Suprapubic skin (tissue), 4 donors: ENCODE results near the gene TRMT112. TPM values are rescaled to one million over a fixed set of nuclear protein-coding genes. Genes with fewer than 3 reads are reported as not detected.

ENCODE experiments used
- DNase-seq, 2 donors: peaks; one replicate each; pipeline ENCODE4 v3.0.0-alpha.2; 2019; ENCODE audit warnings: low spot score in 2 of 2
- H3K27ac ChIP-seq: fragments of 200-600 bp; sonication (generic); one replicate; pipeline ENCODE4 v1.5.1; 2019
- H3K27me3 ChIP-seq: fragments of 200-600 bp; sonication (generic); one replicate; pipeline ENCODE4 v1.5.1; 2019
- H3K36me3 ChIP-seq: fragments of 200-600 bp; sonication (generic); one replicate; pipeline ENCODE4 v1.5.1; 2019
- H3K4me1 ChIP-seq: fragments of 200-600 bp; sonication (generic); one replicate; pipeline ENCODE4 v1.5.1; 2019
- H3K4me3 ChIP-seq: fragments of 200-600 bp; sonication (generic); one replicate; pipeline ENCODE4 v1.5.1; 2019; ENCODE audit warnings: mild to moderate bottlenecking
- H3K9me3 ChIP-seq: fragments of 200-600 bp; sonication (generic); one replicate; pipeline ENCODE4 v1.5.1; 2019
- EP300 ChIP-seq: sonication (generic); formaldehyde crosslinking; IDR thresholded peaks from one replicate; pipeline ENCODE4 v1.6.1; 2017; ENCODE audit warnings: antibody characterized with exemption
- POLR2A ChIP-seq, 2 donors: fragments of 450-650 bp; IDR thresholded peaks; one replicate each; pipeline ENCODE4 v1.6.1; 2017; ENCODE audit warnings: antibody characterized with exemption in 2 of 2, mild to moderate bottlenecking in 2 of 2, moderate library complexity in 2 of 2
- POLR2AphosphoS5 ChIP-seq, 3 donors: sonication (generic); formaldehyde crosslinking; IDR thresholded peaks; one replicate each; pipeline ENCODE4 v1.6.1; 2017; ENCODE audit warnings: antibody characterized with exemption in 3 of 3
- WGBS: methylation state at CpG from one replicate; pipeline ENCODE4 v1.1.5; 2018; 5-methylcytosine and 5-hydroxymethylcytosine counted together
- total RNA-seq, 4 donors: library from RNA; depleted of rRNA; stranded (reverse); fragments of >200 nt; gene quantifications; one replicate each; pipeline ENCODE4 v1.1.0, GENCODE V29; 2016
- TF ChIP-seq, protein P1 (sequence below), 2 donors: fragments of 200-600 bp in 1 of 2; fragments of 450-650 bp in 1 of 2; sonication (generic) in 1 of 2; IDR thresholded peaks; one replicate each; pipeline ENCODE4 v1.5.1; 2016 to 2019; ENCODE audit warnings: antibody characterized with exemption in 2 of 2, mild to moderate bottlenecking in 1 of 2, moderate library complexity in 1 of 2

TRMT112 gene
- total RNA-seq, 4 donors from 2014 or later = 170 to 332 (median 255) TPM

- TF ChIP-seq EP300 = no peak
- no peak for TF ChIP-seq POLR2A (IDR thresholded peaks at IDR 0.05)
- TF ChIP-seq, protein P1, sequence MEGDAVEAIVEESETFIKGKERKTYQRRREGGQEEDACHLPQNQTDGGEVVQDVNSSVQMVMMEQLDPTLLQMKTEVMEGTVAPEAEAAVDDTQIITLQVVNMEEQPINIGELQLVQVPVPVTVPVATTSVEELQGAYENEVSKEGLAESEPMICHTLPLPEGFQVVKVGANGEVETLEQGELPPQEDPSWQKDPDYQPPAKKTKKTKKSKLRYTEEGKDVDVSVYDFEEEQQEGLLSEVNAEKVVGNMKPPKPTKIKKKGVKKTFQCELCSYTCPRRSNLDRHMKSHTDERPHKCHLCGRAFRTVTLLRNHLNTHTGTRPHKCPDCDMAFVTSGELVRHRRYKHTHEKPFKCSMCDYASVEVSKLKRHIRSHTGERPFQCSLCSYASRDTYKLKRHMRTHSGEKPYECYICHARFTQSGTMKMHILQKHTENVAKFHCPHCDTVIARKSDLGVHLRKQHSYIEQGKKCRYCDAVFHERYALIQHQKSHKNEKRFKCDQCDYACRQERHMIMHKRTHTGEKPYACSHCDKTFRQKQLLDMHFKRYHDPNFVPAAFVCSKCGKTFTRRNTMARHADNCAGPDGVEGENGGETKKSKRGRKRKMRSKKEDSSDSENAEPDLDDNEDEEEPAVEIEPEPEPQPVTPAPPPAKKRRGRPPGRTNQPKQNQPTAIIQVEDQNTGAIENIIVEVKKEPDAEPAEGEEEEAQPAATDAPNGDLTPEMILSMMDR (IDR thresholded peaks at IDR 0.05) = no peak
- no peak for TF ChIP-seq POLR2AphosphoS5 (IDR thresholded peaks at IDR 0.05)
- Histone ChIP-seq H3K36me3 (no peaks in the 10 kb centered on the region), H3K27me3 (no peaks in the 10 kb centered on the region), H3K9me3 (no peaks in the 10 kb centered on the region), H3K27ac (no peak overlapping the region), H3K4me3 (peak overlapping the region; percentile 31), H3K4me1 (peaks cover 22% of the 10 kb centered on the region)
- no peak for DNase-seq
- WGBS = 49% methylated on average over 14 of the region's 29 CpGs
Measured at GRCh38 chr11:64342869-64343745, 25.7 kb upstream of the TRMT112 start.

DNA sequence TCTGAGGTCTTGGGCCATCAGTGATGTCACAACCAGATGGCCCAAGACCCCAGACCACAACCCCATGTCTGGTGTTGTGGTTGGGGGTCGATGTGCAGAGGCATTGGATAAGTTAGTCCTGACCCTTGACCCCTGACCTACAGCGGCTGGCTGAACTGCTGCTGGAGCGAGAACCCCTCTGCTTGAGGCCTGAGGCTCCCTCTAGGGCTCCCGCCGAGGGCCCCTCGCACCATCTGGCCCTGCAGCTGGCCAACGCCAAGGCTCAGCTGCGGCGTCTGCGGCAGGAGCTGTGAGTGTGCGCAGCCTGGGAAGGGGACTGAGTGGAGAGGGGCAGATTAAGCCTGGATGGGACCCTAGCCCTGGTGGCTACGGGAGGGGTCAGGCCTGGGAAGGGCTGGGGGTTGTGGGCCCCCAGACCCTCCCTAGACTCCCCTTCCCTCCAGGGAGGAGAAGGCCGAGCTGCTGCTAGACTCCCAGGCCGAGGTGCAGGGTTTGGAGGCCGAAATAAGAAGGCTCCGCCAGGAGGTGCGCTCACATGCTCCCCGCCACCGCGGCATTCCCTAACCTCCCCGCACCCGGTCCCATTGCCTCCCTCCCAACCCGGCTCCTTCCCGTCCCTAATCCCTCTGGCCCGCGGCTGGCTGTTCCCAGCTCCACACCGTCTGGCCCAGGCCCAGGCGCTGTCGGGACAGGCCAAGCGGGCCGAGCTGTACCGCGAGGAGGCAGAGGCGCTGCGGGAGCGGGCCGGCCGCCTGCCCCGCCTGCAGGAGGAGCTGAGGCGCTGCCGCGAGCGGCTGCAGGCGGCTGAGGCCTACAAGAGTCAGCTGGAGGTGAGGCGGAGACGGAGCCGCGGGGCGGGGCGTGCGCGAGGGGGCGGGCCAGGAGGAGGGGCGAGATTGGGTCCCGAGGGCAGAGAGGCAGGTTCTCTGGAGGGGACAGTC is 24.8 kb upstream of the TRMT112 start:
- WGBS = 9% methylated on average over 21 of the region's 55 CpGs
- TF ChIP-seq POLR2A (IDR thresholded peaks at IDR 0.05) = no peak
- TF ChIP-seq, protein P1 (IDR thresholded peaks at IDR 0.05) = peak; percentile 21 to 62

GRCh38 chr11:64341429-64341828 is 24.1 kb upstream of the TRMT112 start:
- 95% methylated on average over 4 of the region's 21 CpGs for WGBS
- Histone ChIP-seq H3K27me3 (no peaks in the 10 kb centered on the region), H3K36me3 (no peaks in the 10 kb centered on the region), H3K4me1 (peaks cover 19% of the 10 kb centered on the region), H3K27ac (no peak overlapping the region), H3K4me3 (no peak overlapping the region), H3K9me3 (no peaks in the 10 kb centered on the region)
- no peak for TF ChIP-seq EP300
- DNase-seq = no peak

More for the DNA sequence above, 24.8 kb upstream of the TRMT112 start:
- Histone ChIP-seq H3K36me3 (no peaks in the 10 kb centered on the region), H3K27ac (peak overlapping the region; percentile 53), H3K4me1 (peaks cover 19% of the 10 kb centered on the region), H3K9me3 (no peaks in the 10 kb centered on the region), H3K4me3 (peak overlapping the region; percentile 31), H3K27me3 (no peaks in the 10 kb centered on the region)
- DNase-seq = peak; percentile 90 to 92

DNA sequence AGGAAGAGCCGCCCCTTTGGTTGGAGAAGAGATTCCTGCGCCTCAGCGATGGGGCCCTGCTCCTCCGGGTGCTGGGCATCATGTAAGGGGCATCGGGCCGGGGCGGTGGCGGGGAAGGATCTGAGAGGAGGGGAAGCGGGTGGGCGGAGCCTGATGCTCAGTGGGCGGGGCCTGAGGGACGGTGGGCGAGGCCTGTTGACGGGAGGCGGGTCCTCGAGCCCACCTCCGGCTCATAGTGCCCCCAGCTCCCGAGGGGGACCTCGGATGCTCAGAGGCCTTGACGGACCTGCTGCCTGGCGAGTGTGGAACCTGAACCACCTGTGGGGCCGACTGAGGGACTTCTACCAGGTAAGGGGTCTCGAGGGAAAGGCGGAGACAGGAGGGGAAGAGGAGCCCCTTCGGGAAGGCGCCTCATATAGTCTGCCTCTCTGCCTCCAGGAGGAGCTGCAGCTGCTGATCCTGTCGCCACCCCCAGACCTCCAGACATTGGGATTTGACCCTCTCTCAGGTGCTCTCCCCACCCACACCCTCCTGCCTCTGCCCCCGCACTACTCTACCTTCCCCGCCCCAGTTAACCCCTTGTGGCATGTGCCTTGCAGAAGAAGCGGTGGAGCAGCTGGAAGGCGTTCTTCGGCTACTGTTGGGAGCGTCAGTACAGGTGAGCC is 23.4 kb upstream of the TRMT112 start:
- WGBS = 44% methylated on average over 27 of the region's 33 CpGs
- Histone ChIP-seq H3K27ac (no peak overlapping the region), H3K4me1 (peaks cover 19% of the 10 kb centered on the region), H3K9me3 (no peaks in the 10 kb centered on the region), H3K36me3 (no peaks in the 10 kb centered on the region), H3K27me3 (no peaks in the 10 kb centered on the region), H3K4me3 (peak overlapping the region; percentile 30)
- TF ChIP-seq EP300 (no peak), POLR2A (IDR thresholded peaks at IDR 0.05) (no peak), POLR2AphosphoS5 (IDR thresholded peaks at IDR 0.05) (no peak)
- TF ChIP-seq, protein P1 (IDR thresholded peaks at IDR 0.05) = no peak
- DNase-seq = no peak

DNA sequence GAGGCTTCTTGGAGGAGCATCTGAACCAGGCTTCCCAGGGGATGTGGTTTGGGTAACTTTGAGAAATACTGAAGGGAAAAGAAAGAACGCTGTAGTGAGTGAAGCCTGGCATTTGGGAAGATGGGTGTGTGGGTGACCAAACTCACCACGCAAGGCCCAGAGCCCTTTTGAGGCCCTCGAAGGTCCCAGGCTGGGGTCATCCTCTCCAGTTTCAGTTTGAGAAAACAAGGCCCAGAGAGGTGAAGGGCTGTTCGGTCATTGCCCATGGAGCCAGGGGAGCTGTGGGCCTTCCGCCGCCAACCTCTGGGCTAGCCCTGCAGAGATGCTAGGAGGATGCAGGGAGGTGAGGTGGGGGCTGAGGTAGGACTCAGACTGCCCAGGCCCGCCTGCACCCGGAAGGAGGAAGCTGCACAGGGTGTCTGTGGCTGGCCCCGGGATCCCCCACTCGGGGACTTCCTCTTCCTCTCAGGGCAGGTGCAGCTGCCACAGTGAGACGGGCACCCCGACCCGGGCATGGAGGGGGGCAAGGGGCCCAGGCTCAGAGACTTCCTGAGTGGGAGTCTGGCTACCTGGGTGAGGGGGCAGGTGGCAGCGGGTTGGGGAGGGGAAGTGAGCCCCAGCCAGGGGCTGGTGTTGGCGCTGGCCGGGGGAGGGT is 22.5 kb upstream of the TRMT112 start, which contains the start of gene CCDC88B:
CCDC88B (plus strand) TSS at position 451 of the 655 bp plus-strand sequence; CDS start at position 514, 63 bp downstream.
- no peak for TF ChIP-seq POLR2A (IDR thresholded peaks at IDR 0.05)
- TF ChIP-seq, protein P1 (IDR thresholded peaks at IDR 0.05) = no peak
- no peak for TF ChIP-seq POLR2AphosphoS5 (IDR thresholded peaks at IDR 0.05)
- Histone ChIP-seq H3K27ac (no peak within 1 kb of the TSS), H3K4me1 (peaks cover 23% of the 10 kb centered on the region), H3K9me3 (no peaks in the 10 kb centered on the region), H3K27me3 (no peaks in the 10 kb centered on the region), H3K36me3 (no peaks in the 10 kb centered on the region), H3K4me3 (peak within 1 kb of the TSS; percentile 30)
- WGBS = 74% methylated on average over 14 of the region's 16 CpGs
- no peak for DNase-seq
